ENCODE results near the gene ZNF662.

The ZNF662 gene

DNA sequence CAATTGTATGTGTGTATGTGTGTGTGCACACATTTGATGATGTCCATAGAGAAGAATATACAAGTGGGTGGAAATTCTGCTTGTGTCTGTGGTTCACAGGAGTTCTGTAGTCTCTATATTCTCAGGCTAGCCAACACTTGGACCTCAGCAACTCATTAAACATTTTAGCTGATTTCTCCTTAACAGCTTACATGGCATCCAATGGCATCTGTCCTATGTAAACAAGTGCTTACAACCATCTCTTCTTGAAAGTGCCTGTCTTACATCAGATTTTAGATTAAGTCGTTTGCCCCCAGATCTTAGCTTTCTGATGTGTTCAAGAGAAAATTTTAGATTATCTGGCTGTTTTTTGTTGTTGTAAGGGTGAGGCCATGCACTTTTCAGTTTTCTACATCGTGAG, 29.0 kb downstream of the ZNF662 start:
- TF ChIP-seq, protein P1, sequence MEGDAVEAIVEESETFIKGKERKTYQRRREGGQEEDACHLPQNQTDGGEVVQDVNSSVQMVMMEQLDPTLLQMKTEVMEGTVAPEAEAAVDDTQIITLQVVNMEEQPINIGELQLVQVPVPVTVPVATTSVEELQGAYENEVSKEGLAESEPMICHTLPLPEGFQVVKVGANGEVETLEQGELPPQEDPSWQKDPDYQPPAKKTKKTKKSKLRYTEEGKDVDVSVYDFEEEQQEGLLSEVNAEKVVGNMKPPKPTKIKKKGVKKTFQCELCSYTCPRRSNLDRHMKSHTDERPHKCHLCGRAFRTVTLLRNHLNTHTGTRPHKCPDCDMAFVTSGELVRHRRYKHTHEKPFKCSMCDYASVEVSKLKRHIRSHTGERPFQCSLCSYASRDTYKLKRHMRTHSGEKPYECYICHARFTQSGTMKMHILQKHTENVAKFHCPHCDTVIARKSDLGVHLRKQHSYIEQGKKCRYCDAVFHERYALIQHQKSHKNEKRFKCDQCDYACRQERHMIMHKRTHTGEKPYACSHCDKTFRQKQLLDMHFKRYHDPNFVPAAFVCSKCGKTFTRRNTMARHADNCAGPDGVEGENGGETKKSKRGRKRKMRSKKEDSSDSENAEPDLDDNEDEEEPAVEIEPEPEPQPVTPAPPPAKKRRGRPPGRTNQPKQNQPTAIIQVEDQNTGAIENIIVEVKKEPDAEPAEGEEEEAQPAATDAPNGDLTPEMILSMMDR (IDR thresholded peaks at IDR 0.05; ENCODE audit: control insufficient read depth, extremely low read depth, insufficient read depth) = no peak
- no peak overlapping the region for H3K4me3 ChIP-seq (ENCODE audit: low read depth, low read length)
- peak; percentile 63 for DNase-seq (ENCODE audit: low read depth)

DNA sequence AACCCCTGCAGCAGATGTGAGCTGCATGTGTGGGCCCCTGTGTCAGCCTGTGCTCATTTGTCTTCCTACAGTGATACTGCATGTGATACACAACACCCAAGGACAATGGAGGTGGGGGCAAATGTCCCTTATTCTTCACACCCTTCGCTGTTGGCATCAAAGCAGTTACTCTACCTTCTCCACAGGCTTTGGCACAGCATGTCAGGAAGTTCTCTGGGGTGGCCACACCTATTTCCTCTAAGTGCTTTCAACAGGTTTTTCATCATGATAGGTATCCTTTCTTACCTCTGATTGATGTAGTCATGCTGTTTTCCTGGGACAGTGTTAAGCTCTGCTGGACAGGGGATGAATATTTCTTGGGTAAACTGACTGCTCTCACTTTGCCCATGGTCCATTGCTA, 29.5 kb downstream of the ZNF662 start:
- H3K4me3 ChIP-seq (ENCODE audit: low read depth, low read length) = no peak overlapping the region
- TF ChIP-seq, protein P1 (IDR thresholded peaks at IDR 0.05; ENCODE audit: control insufficient read depth, extremely low read depth, insufficient read depth) = no peak
- no peak for DNase-seq (ENCODE audit: low read depth)

DNA sequence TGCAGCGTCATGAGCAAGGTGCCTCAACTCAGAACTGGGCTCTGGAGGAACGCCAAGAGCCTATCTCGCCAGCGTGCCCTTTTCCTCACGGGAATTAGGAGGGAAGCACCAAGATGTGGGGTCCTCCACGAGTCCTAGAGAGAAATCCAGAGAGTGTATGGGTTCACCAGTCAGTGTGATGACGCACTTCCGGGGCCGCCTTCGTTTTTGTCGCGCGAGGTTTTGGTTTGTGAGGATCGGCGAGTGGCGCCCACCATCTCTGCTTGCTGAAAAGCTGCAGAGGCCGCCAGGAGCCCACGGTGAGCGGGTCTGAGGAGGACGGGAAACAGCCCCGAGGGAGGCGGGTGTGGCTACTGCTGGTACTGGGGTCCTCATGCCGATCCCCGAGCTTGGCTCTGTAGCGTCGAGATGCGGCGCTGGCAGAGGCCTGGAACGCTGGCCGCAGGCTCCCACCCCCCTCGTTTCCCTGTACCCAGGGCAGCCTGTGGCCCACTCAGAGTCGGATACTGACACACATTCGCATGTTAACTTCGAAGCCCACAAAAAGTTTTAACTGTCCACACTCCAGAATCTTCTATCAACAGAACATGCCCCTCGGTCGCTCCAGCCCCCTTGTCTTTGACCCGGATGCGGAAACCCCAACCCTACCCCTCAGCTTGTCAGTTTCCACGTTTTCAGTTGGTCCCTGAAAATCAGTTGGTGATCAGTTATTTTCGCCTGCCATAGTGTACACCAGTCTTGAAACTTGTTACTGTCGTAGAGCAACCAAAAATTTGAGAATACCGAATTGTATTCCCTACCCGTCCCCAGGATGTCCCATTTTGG, 30.4 kb downstream of the ZNF662 start:
- TF ChIP-seq, protein P1 (IDR thresholded peaks at IDR 0.05; ENCODE audit: control insufficient read depth, extremely low read depth, insufficient read depth) = no peak
- DNase-seq (ENCODE audit: low read depth) = no peak
- no peak overlapping the region for H3K4me3 ChIP-seq (ENCODE audit: low read depth, low read length)

DNA sequence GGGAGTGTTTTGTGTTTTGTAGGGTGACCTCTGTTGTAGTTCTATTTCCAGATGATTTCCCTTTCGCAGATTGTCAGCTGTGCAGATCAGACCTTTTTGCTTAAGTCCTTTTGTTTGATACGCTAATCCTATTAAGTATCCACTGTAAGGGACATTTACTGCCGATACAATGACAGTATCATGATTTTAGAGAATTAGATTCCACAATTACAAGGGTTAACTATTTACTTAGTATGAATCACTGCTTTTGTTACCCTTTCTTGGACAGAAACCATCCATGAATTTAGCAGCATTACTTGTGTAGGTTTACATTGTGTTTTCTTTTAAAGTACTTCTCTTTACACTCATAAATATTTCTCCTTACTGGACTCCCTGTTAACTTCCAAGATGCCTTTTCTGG, 31.4 kb downstream of the ZNF662 start:
- TF ChIP-seq, protein P1 (IDR thresholded peaks at IDR 0.05; ENCODE audit: control insufficient read depth, extremely low read depth, insufficient read depth) = no peak
- DNase-seq (ENCODE audit: low read depth) = no peak
- no peak overlapping the region for H3K4me3 ChIP-seq (ENCODE audit: low read depth, low read length)

DNA sequence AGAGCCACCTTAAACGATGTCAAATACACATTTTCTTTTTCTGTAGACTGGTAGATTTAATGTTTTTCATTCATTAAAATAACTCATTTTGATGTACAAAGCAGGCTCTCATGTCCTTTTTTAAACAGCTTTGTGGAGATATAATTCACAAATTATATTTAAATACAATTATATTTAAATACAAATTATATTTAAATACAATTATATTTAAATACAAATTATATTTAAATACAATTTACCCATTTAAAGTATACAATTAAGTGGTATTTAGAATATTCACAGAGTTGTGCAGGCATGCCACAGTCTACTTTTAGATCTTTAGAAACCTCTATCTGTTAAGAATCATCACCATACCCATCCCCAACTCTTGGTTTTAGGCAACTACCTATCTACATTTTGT, 36.8 kb downstream of the ZNF662 start:
- TF ChIP-seq, protein P1 (IDR thresholded peaks at IDR 0.05; ENCODE audit: control insufficient read depth, extremely low read depth, insufficient read depth) = no peak
- DNase-seq (ENCODE audit: low read depth) = no peak
- H3K4me3 ChIP-seq (ENCODE audit: low read depth, low read length) = no peak overlapping the region

DNA sequence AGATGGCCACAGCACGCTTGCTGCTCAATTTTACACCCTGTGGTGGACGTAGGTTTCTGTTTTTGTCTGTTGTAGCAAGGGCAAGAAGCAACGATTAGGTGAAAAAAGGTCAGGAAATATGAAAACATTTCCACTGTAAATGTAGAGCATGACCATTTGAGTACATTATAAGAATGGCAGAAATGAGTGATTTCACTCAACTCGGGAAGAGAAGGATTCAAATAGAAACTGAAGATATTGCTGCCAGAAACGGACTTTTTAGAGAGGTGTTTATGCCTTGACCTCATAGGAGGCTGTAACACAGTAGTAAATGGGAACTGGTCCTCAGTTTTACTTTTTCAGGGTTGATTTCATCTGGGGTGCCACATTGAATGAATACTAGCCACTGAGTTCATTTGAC, 40.1 kb downstream of the ZNF662 start:
- TF ChIP-seq, protein P1 (IDR thresholded peaks at IDR 0.05; ENCODE audit: control insufficient read depth, extremely low read depth, insufficient read depth) = no peak
- DNase-seq (ENCODE audit: low read depth) = no peak
- H3K4me3 ChIP-seq (ENCODE audit: low read depth, low read length) = no peak overlapping the region

DNA sequence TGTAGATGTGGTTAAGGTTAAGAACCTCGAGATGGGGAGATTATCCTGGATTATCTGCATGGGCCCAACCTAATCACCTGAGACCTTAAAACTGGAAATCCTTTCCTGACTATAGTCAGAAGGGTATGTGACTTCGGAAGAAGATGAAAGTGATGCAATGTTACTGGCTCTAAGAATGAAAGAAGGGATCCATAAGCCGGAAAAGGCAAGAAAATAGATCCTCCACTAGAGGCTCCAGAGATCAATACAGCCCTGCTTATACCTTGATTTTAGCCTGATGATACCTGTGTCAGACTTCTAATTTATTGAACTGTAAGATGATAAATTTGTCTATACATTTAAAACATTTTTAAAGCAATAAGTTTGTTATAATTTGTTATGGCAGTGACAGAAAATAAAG, 51.6 kb downstream of the ZNF662 start:
- DNase-seq (ENCODE audit: low read depth) = no peak
- TF ChIP-seq, protein P1 (IDR thresholded peaks at IDR 0.05; ENCODE audit: control insufficient read depth, extremely low read depth, insufficient read depth) = peak; percentile 19
- no peak overlapping the region for H3K4me3 ChIP-seq (ENCODE audit: low read depth, low read length)
